GM18861 (cell line): ENCODE measurements around the gene UBL5.
"Not testable (repeated sequence)": the region's sequence is repeated elsewhere in the genome, so short reads cannot be mapped to it uniquely, and the experiment has no call there.

ENCODE experiments used
- ATAC-seq: cut with Tn5 transposase; IDR thresholded peaks from one replicate; pipeline ENCODE4 v1.9.1; 2021; ENCODE audit not compliant: unreplicated experiment

The UBL5 gene

GRCh38 chr19:9827289-9828238 is at the start of gene UBL5:
Gene UBL5 (plus strand): TSS chr19:9827918. CDS start chr19:9828338, 420 bp downstream.
- ATAC-seq = peak; percentile 77

DNA sequence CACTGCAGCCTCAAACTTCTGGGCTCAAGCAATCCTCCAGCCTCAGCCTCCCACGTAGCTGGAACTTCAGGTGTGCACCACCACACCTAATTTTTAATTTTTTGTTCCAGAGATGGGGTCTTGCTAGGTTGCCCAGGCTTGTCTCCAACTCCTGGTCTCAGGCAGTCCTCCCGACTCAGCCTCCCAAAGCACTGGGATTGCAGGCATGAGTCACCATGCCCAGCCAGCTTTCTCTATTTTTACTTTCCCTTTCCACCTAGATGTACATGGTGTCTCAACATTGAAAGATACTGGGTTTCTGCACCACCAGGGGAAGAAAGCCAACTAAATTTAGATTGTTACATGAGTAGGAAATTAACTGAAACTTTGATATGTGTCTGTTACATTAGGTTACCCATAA is 45.4 kb upstream of the UBL5 start:
- no peak for ATAC-seq

DNA sequence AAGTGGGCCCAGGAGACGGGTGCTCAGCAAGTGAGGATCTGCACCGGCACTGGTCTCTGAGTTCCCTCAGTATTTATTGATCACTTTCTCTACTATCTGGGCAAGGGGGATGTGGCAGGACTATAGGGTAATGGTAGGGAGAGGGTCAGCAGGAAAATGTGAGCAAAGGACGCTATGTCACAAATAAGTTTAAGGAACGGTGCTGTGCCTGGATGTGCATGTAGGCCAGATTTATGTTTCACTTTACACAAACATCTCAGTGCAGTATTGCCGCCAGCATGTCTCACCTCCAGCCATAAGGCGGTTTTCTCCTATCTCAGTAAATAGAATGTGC is 43.6 kb upstream of the UBL5 start:
- ATAC-seq = not testable (repeated sequence)

DNA sequence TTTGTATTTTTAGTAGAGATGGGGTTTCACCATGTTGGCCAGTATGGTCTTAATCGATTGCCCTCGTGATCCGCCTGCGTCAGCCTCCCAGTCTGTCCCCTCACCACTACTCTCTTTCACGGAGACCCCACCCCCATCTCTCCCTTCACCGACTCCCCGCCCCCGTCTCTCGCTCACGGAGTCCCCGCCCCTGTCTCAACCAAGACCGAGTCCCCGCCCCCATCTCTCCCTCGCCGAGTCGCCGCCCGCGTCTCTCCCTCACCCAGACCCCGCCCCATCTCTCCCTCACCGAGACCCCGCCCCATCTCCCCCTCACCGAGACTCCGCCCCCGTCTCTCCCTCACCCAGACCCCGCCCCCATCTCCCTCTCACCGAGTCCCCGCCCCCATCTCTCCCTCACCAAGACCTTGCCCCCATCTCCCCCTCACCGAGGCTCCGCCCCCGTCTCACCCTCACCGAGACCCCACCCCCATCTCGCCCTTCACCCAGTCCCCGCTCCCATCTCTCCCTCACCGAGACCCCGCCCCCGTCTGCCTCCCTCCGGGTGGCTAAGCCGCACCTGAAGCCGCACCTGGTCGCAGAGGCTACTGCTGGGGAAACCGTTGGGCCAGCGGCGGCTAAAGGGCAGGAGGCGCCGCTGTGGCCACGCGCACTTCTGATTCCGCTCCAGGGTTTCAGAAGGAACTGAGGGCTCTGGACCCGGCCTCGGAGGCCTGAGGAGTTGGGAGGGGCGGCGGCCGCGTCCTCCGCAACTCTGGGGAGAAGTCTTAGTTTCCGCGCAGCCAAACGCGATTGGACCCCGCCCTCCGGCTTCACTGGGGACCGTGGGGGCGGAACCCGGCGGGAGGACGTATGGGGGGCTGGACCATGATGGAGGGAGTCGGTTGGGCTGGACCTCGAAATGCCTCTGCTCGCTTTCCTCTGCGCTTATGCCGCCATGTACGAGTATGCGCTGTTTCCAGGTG is 42.1 kb upstream of the UBL5 start:
- peak; percentile 61 for ATAC-seq

DNA sequence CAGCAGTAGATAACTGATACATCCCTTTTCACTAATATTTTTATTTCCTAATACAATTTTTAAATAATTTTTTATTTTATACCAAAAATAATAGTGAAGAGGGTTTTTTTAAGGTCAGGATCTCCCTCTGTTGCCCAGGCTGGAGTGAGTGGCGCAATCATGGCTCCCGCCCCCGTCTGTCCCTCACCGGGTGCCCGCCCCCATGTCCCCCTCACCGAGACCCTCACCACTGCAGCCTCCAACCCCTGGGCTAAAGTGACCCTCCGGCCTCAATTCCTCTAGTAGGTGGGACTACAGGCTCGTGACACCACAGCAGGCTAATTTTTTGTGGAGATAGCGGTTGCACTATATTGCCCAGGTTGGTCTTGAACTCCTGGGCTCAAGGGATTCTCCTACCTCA is 41.4 kb upstream of the UBL5 start:
- no peak for ATAC-seq

DNA sequence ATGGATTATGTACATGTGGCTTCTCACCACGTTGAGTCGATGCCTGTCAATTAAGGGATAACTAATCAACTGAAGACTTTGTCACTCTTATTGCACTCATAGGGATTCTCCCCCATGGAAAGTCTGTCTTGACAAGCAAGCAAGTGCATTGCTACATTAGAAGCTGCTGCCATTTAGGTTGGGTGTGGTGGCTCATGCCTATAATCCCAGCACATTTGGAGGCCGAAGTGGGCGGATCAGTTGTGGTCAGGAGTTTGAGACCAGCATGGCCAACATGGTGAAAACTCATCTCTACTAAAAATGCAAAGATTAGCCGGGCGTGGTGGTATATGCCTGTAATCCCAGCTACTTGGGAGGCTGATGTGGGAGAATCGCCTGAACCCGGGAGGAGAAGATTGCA is 40.9 kb upstream of the UBL5 start:
- no peak for ATAC-seq

DNA sequence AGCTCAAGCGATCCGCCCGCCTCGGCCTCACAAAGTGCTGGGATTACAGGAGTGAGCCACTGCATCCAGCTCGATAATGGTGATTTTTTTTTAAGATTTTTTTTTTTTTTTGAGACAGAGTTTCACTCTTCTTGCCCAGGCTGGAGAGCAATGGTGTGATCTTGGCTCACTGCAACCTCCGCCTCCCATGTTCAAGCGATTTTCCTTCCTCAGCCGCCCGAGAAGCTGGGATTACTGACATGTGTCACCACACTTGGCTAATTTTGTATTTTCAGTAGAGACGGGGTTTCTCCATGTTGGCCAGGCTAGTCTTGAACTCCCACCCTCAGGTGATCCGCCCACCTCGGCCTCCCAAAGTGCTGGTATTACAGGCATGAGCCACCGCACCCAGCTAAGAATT is 39.1 kb upstream of the UBL5 start:
- ATAC-seq = not testable (repeated sequence)

- ATAC-seq = no peak
Measured at GRCh38 chr19:9789066-9789465, 38.7 kb upstream of the UBL5 start.

DNA sequence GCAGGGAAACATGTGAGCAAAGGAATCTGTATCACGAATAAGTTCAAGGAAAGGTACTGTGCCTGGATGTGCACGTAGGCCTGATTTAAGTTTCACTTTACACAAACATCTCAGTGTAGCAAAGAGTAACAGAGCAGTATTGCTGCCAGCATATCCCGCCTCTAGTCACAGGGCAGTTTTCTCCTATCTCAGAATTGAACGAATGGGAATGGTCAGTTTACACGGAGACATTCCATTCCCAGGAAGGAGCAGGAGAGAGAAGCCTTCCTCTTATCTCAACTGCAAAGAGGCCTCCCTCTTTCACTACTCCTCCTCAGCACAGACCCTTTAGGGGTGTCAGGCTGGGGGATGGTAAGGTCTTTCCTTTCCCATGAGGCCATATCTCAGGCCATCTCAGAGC is 38.1 kb upstream of the UBL5 start:
- not testable (repeated sequence) for ATAC-seq

- not testable (repeated sequence) for ATAC-seq
Measured at GRCh38 chr19:9791073-9791367, 36.7 kb upstream of the UBL5 start.

DNA sequence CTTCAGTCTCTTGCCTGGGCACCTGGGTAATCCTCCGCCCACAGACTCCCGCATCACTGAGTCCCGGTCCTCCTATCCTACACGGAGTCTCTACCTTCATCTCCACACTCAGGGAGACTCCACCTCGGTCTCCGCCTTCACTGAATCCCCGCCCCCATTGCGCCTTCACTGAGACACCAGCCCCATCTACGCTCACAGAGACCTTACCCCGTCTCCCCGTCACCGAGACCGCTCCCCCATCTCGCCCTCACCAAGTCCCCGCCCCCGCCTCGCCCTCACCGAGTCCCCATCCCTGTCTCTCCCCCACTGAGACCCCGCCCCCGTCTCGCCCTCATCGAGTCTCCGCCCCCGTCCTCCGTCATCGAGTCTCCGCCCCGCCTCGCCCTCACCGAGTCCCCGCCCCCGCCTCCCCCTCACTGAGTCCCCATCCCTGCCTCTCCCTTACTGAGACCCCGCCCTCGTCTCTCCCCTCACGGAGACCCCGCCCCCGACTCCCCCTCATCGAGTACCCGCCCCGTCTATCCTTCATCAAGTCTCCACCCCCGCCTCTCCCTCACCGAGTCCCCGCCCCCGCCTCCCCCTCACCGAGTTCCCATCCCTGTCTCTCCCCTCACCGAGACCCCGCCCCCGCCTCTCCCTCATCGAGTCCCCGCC is 36.0 kb upstream of the UBL5 start:
- no peak for ATAC-seq

GRCh38 chr19:9792206-9793070 is 35.3 kb upstream of the UBL5 start:
- ATAC-seq = no peak

- no peak for ATAC-seq
Measured at GRCh38 chr19:9793071-9793591, 34.6 kb upstream of the UBL5 start.

- ATAC-seq = peak; percentile 62
Measured at GRCh38 chr19:9796113-9796773, 31.5 kb upstream of the UBL5 start.

- no peak for ATAC-seq
Measured at GRCh38 chr19:9797871-9798270, 29.8 kb upstream of the UBL5 start.

DNA sequence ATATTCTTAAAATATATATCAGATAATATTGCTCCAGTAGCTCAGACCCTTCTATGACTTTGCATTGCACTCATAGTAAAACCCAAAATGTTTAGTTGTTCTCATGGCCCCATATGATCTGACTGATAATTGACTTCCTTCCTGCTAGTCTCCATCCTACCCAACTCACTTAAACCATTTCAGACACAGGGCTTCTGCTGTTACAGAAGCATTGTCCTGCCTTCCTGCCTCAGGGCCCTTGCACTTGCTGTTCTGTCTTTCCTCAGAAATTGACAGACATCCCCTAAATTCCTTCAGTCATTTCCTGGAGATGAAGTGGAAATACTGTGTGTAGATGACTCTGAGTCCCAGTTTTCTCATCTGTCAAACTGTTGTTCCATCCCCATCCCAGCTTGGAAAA is 28.6 kb upstream of the UBL5 start:
- no peak for ATAC-seq

DNA sequence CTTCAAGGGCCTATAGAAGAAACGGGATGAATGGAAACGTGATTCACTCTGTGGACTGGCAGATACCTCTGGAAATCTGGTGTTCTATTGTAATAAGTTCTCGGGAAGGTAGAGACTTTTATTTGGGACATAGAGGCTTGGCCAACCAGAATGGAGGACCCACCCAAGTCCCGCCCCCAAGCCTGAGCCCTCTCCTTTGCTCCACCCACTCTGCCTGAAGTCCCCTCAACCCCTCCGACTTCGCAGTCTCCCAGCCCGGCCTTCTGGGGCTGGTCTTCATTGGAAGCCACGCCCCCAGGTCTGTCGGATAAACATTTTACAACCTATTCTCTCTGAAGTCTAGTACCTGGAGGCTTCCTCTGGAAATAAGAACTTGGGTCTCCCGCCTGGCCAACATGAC is 25.7 kb upstream of the UBL5 start:
- no peak for ATAC-seq

GRCh38 chr19:9806803-9807202 is 20.9 kb upstream of the UBL5 start:
- ATAC-seq = no peak
